ENCODE results near the gene NDRG4.

- no peak for TF ChIP-seq POLR2A (IDR thresholded peaks at IDR 0.05; ENCODE audit: low read depth, low read length)
- TF ChIP-seq POLR2AphosphoS5 (IDR thresholded peaks at IDR 0.05; ENCODE audit: low read depth, low read length): no peak
- TF ChIP-seq TAF1 (IDR thresholded peaks at IDR 0.05; ENCODE audit: low read depth, low read length): no peak
- TF ChIP-seq SPI1 (IDR thresholded peaks at IDR 0.05; ENCODE audit: low read depth, low read length): no peak
- no peak for TF ChIP-seq PAX5 (IDR thresholded peaks at IDR 0.05; ENCODE audit: insufficient read depth, low read length, severe bottlenecking)
Measured at GRCh38 chr16:58474296-58474695, 25.6 kb upstream of the NDRG4 start.
